Measurements from ENCODE around the gene WDR12.

GRCh38 chr2:202844656-202845055, 66.8 kb downstream of the WDR12 start:
- TF ChIP-seq, protein P1, sequence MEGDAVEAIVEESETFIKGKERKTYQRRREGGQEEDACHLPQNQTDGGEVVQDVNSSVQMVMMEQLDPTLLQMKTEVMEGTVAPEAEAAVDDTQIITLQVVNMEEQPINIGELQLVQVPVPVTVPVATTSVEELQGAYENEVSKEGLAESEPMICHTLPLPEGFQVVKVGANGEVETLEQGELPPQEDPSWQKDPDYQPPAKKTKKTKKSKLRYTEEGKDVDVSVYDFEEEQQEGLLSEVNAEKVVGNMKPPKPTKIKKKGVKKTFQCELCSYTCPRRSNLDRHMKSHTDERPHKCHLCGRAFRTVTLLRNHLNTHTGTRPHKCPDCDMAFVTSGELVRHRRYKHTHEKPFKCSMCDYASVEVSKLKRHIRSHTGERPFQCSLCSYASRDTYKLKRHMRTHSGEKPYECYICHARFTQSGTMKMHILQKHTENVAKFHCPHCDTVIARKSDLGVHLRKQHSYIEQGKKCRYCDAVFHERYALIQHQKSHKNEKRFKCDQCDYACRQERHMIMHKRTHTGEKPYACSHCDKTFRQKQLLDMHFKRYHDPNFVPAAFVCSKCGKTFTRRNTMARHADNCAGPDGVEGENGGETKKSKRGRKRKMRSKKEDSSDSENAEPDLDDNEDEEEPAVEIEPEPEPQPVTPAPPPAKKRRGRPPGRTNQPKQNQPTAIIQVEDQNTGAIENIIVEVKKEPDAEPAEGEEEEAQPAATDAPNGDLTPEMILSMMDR (IDR thresholded peaks at IDR 0.05): no peak
- no peak for TF ChIP-seq POLR2A (IDR thresholded peaks at IDR 0.05)

Data from adrenal gland (tissue), 5 donors.